CD4-positive, alpha-beta T cell (primary cell): ENCODE results near the gene CLPX. TPM values are rescaled to one million over a fixed set of nuclear protein-coding genes. Genes with fewer than 3 reads are reported as not detected.

ENCODE experiments used
- ATAC-seq: fragments of 200-7000 bp; cut with Tn5 transposase; one replicate; pipeline ENCODE4 v1.10.0; 2022; ENCODE audit warnings: mild to moderate bottlenecking; ENCODE audit not compliant: poor library complexity
- CTCF ChIA-PET: fragments of 350-600 bp; sonication (Branson Sonifier 250); formaldehyde crosslinking; loops from one replicate; lab custom pipeline; 2021; ENCODE audit warnings: antibody characterized with exemption, inconsistent platforms; lab: Charles Lee
- POLR2A ChIA-PET: fragments of 350-600 bp; sonication (Branson Sonifier 250); formaldehyde crosslinking; loops from one replicate; lab custom pipeline; 2021; ENCODE audit warnings: antibody characterized with exemption, inconsistent platforms; lab: Charles Lee
- DNase-seq, 14 experiments: peaks; one replicate each; pipeline ENCODE4 v3.0.0-alpha.2; 2013 to 2020; ENCODE audit warnings: mixed read lengths in 2 of 14
- H3K27ac ChIP-seq, 2 donors: one replicate each; pipeline versions ENCODE4 v1.5.1 to v1.7.0; 2013; ENCODE audit warnings: low read length in 2 of 2, low read depth in 1 of 2, mild to moderate bottlenecking in 1 of 2
- H3K27me3 ChIP-seq, 2 experiments: 1 replicate in 1 of 2; 2 replicates in 1 of 2; pipeline versions ENCODE4 v1.6.1 to v1.7.0; 2013; ENCODE audit warnings: low read length in 2 of 2, control low read depth in 1 of 2, mild to moderate bottlenecking in 1 of 2, moderate library complexity in 1 of 2; ENCODE audit not compliant: insufficient read depth in 2 of 2, control insufficient read depth in 1 of 2
- H3K36me3 ChIP-seq: one replicate; pipeline ENCODE4 v1.6.1; 2013; ENCODE audit warnings: low read length, control low read depth; ENCODE audit not compliant: insufficient read depth
- H3K4me1 ChIP-seq: one replicate; pipeline ENCODE4 v1.6.1; 2013; ENCODE audit warnings: low read length, control low read depth; ENCODE audit not compliant: insufficient read depth
- H3K4me3 ChIP-seq: one replicate; pipeline ENCODE4 v1.5.1; 2013; ENCODE audit warnings: mild to moderate bottlenecking, low read length, moderate library complexity
- H3K9me3 ChIP-seq, 2 experiments: 1 replicate in 1 of 2; 2 replicates in 1 of 2; pipeline versions ENCODE4 v1.6.1 to v1.7.0; 2013; ENCODE audit warnings: low read length in 2 of 2, mild to moderate bottlenecking in 2 of 2, control low read depth in 1 of 2, moderate library complexity in 1 of 2; ENCODE audit not compliant: control insufficient read depth in 1 of 2, insufficient read depth in 1 of 2
- H3K27ac Mint-ChIP-seq: one replicate; pipeline ENCODE4 v1.8.0; 2020; ENCODE audit warnings: mixed read lengths
- H3K27me3 Mint-ChIP-seq: one replicate; pipeline ENCODE4 v1.8.0; 2021; ENCODE audit warnings: mixed read lengths
- H3K36me3 Mint-ChIP-seq: one replicate; pipeline ENCODE4 v1.8.0; 2021; ENCODE audit warnings: low read depth, mixed read lengths
- H3K4me1 Mint-ChIP-seq: one replicate; pipeline ENCODE4 v1.8.0; 2021; ENCODE audit warnings: low read depth, mixed read lengths
- H3K4me3 Mint-ChIP-seq: one replicate; pipeline ENCODE4 v1.8.0; 2020; ENCODE audit warnings: mild to moderate bottlenecking, mixed read lengths
- H3K9me3 Mint-ChIP-seq: one replicate; pipeline ENCODE4 v1.8.0; 2020; ENCODE audit warnings: mixed read lengths
- CTCF ChIP-seq: fragments of 200-600 bp; IDR thresholded peaks from one replicate; pipeline ENCODE4 v1.8.0; 2022; ENCODE audit warnings: antibody characterized with exemption, mild to moderate bottlenecking
- intact Hi-C, 2 experiments: fragments of 100-400 bp; cut with DNase I in 1 of 2; cut with micrococcal nuclease in 1 of 2; formaldehyde crosslinking; loops; one replicate each; pipeline versions ENCODE4 v1.15.1 to v1.9.0; 2023 to 2025; cut with DNase I, micrococcal nuclease
- total RNA-seq, 174 experiments: library from RNA in 2 of 174; stranded (reverse) in 2 of 174; gene quantifications; one replicate each; pipeline ENCODE4 v1.2.3 and lab custom pipeline; 2021 to 2026

Gene CLPX
- total RNA-seq, 2 experiments from 2014 or later = 29.1 to 36.3 TPM

GRCh38 chr15:65213241-65213640, 28.1 kb upstream of the CLPX start:
- CTCF ChIA-PET = no interaction called here
- no peak overlapping the region for H3K27ac Mint-ChIP-seq
- Histone ChIP-seq H3K4me3 (no peak overlapping the region), H3K4me1 (no peaks in the 10 kb centered on the region), H3K36me3 (no peaks in the 10 kb centered on the region), H3K9me3 (no peaks in the 10 kb centered on the region), H3K27me3 (no peaks in the 10 kb centered on the region), H3K27ac (no peak overlapping the region)
- DNase-seq (no peak), ATAC-seq (no peak)
- H3K4me1 Mint-ChIP-seq = no peaks in the 10 kb centered on the region
- H3K9me3 Mint-ChIP-seq = no peaks in the 10 kb centered on the region
- no peak for TF ChIP-seq CTCF
- POLR2A ChIA-PET = no interaction called here
- no peak overlapping the region for H3K4me3 Mint-ChIP-seq
- no peaks in the 10 kb centered on the region for H3K27me3 Mint-ChIP-seq
- intact Hi-C loops = no loop called here
- H3K36me3 Mint-ChIP-seq = no peaks in the 10 kb centered on the region

GRCh38 chr15:65212097-65212496, 27.0 kb upstream of the CLPX start:
- H3K9me3 Mint-ChIP-seq = no peaks in the 10 kb centered on the region
- TF ChIP-seq CTCF = peak; percentile 39
- no peaks in the 10 kb centered on the region for H3K27me3 Mint-ChIP-seq
- ChIA-PET CTCF (interaction anchor here (1.6 kb wide), 1 partner anchor 86 kb away, joined by 4 read pairs; no protein-coding TSS in a partner anchor), POLR2A (no interaction called here)
- Histone ChIP-seq H3K27ac (no peak overlapping the region), H3K4me1 (no peaks in the 10 kb centered on the region), H3K4me3 (no peak overlapping the region), H3K27me3 (no peaks in the 10 kb centered on the region), H3K36me3 (no peaks in the 10 kb centered on the region), H3K9me3 (no peaks in the 10 kb centered on the region)
- H3K27ac Mint-ChIP-seq = no peak overlapping the region
- peak; percentile 54 for ATAC-seq
- no peaks in the 10 kb centered on the region for H3K4me1 Mint-ChIP-seq
- DNase-seq = peak in 7 of 14 experiments; percentile 11 to 62 (median 38)
- no peaks in the 10 kb centered on the region for H3K36me3 Mint-ChIP-seq
- H3K4me3 Mint-ChIP-seq = no peak overlapping the region
- intact Hi-C loops = no loop called here

- ATAC-seq = no peak
- Mint-ChIP-seq H3K36me3 (no peaks in the 10 kb centered on the region), H3K27me3 (no peaks in the 10 kb centered on the region), H3K4me1 (no peaks in the 10 kb centered on the region), H3K4me3 (no peak overlapping the region), H3K9me3 (no peaks in the 10 kb centered on the region), H3K27ac (no peak overlapping the region)
- intact Hi-C loops = no loop called here
- no peaks in the 10 kb centered on the region for H3K27me3 ChIP-seq
- POLR2A ChIA-PET = no interaction called here
- no peaks in the 10 kb centered on the region for H3K9me3 ChIP-seq
- H3K36me3 ChIP-seq = no peaks in the 10 kb centered on the region
- no peak overlapping the region for H3K27ac ChIP-seq
- H3K4me3 ChIP-seq = no peak overlapping the region
- DNase-seq = no peak
- CTCF ChIA-PET = interaction anchor here (1.6 kb wide), 1 partner anchor 86 kb away, joined by 4 read pairs; no protein-coding TSS in a partner anchor
- no peak for TF ChIP-seq CTCF
- H3K4me1 ChIP-seq = no peaks in the 10 kb centered on the region
Observed at GRCh38 chr15:65211482-65211982, 26.4 kb upstream of the CLPX start.
